GM23338 (cell line): ENCODE data around the gene PMEL. TPM values are rescaled to one million over a fixed set of nuclear protein-coding genes. Genes with fewer than 3 reads are reported as not detected.

Source experiments
- ATAC-seq: fragments of 200-7000 bp; cut with Tn5 transposase; 3 replicates; pipeline ENCODE4 v1.9.1; 2020
- DNase-seq: peaks from one replicate; pipeline ENCODE4 v3.0.0-alpha.2; 2015; ENCODE audit warnings: low spot score
- H2AFZ ChIP-seq: fragments of 200-600 bp; sonication (generic); 2 replicates; pipeline ENCODE4 v1.8.0; 2016; ENCODE audit warnings: antibody characterized with exemption, mild to moderate bottlenecking, moderate library complexity
- H3F3A ChIP-seq: fragments of 200-600 bp; sonication (generic); replicated peaks from 2 replicates; pipeline ENCODE4 v1.8.0; 2017; ENCODE audit warnings: antibody characterized with exemption, mixed run types, low read depth
- H3K27ac ChIP-seq: fragments of 200-600 bp; sonication (generic); 2 replicates; pipeline ENCODE4 v1.6.1; 2016; ENCODE audit warnings: low read depth
- H3K27me3 ChIP-seq: fragments of 200-600 bp; sonication (generic); 2 replicates; pipeline ENCODE4 v1.8.0; 2016; ENCODE audit warnings: mild to moderate bottlenecking, mixed run types, moderate library complexity; ENCODE audit not compliant: insufficient read depth
- H3K36me3 ChIP-seq: fragments of 200-600 bp; sonication (generic); 2 replicates; pipeline ENCODE4 v1.8.0; 2016; ENCODE audit warnings: mild to moderate bottlenecking; ENCODE audit not compliant: insufficient read depth
- H3K4me1 ChIP-seq: fragments of 200-600 bp; sonication (generic); 2 replicates; pipeline ENCODE4 v1.8.0; 2016; ENCODE audit warnings: mild to moderate bottlenecking, moderate library complexity; ENCODE audit not compliant: insufficient read depth
- H3K4me2 ChIP-seq: fragments of 200-600 bp; sonication (generic); 2 replicates; pipeline ENCODE4 v1.7.1; 2017; ENCODE audit warnings: mixed run types
- H3K4me3 ChIP-seq: fragments of 200-600 bp; sonication (generic); 2 replicates; pipeline ENCODE4 v1.6.1; 2016; ENCODE audit warnings: mixed run types
- H3K79me2 ChIP-seq: fragments of 200-600 bp; sonication (generic); replicated peaks from 2 replicates; pipeline ENCODE4 v1.8.0; 2017; ENCODE audit warnings: mild to moderate bottlenecking; ENCODE audit not compliant: insufficient read depth
- H3K9me2 ChIP-seq: fragments of 200-600 bp; sonication (generic); 2 replicates; pipeline ENCODE4 v1.8.0; 2017; ENCODE audit not compliant: insufficient read depth
- H4K20me1 ChIP-seq: fragments of 200-600 bp; sonication (generic); replicated peaks from 2 replicates; pipeline ENCODE4 v1.8.0; 2017; ENCODE audit warnings: mild to moderate bottlenecking; ENCODE audit not compliant: insufficient read depth
- H3K27ac Mint-ChIP-seq: 2 replicates; pipeline ENCODE4 v1.8.0; 2020; ENCODE audit warnings: inconsistent platforms, mild to moderate bottlenecking, moderate library complexity, mixed read lengths
- H3K27me3 Mint-ChIP-seq: 3 replicates; pipeline ENCODE4 v1.8.0; 2022; ENCODE audit warnings: low read depth, mild to moderate bottlenecking, moderate library complexity, mixed read lengths, inconsistent platforms; ENCODE audit not compliant: insufficient read depth, poor library complexity
- H3K36me3 Mint-ChIP-seq: 3 replicates; pipeline ENCODE4 v1.8.0; 2021; ENCODE audit warnings: low read depth, mild to moderate bottlenecking, inconsistent platforms, moderate library complexity, mixed read lengths
- H3K4me1 Mint-ChIP-seq: 3 replicates; pipeline ENCODE4 v1.8.0; 2020; ENCODE audit warnings: mild to moderate bottlenecking, inconsistent platforms, mixed read lengths
- H3K4me3 Mint-ChIP-seq: 3 replicates; pipeline ENCODE4 v1.8.0; 2021; ENCODE audit warnings: moderate library complexity, mild to moderate bottlenecking, inconsistent platforms, mixed read lengths
- H3K9me3 Mint-ChIP-seq: 3 replicates; pipeline ENCODE4 v1.8.0; 2020; ENCODE audit warnings: moderate library complexity, mild to moderate bottlenecking, inconsistent platforms, mixed read lengths
- CREB1 ChIP-seq: fragments of 250-450 bp; sonication (Bioruptor Pico); IDR thresholded peaks from 2 replicates; pipeline ENCODE4 v1.5.0; 2020; ENCODE audit warnings: low read depth, mild to moderate bottlenecking, moderate library complexity
- CTCF ChIP-seq, 2 experiments: fragments of 200-600 bp in 1 of 2; sonication (generic) in 1 of 2; conservative IDR thresholded peaks; 2 replicates each; pipeline versions ENCODE4 v1.5.1 to v1.6.1; 2016 to 2017; ENCODE audit warnings: antibody characterized with exemption in 2 of 2, low read depth in 2 of 2, mild to moderate bottlenecking in 2 of 2, moderate library complexity in 1 of 2
- EZH2phosphoT487 ChIP-seq: fragments of 200-600 bp; sonication (generic); IDR thresholded peaks from one replicate; pipeline ENCODE4 v1.8.1; 2018; ENCODE audit warnings: antibody characterized with exemption; ENCODE audit not compliant: unreplicated experiment
- NANOG ChIP-seq: IDR thresholded peaks from 2 replicates; pipeline ENCODE4 v1.6.1; 2016; ENCODE audit warnings: antibody characterized with exemption, borderline replicate concordance
- STAT1 ChIP-seq: IDR thresholded peaks from one replicate; pipeline ENCODE4 v1.6.1; 2016; ENCODE audit warnings: antibody characterized with exemption; ENCODE audit not compliant: unreplicated experiment
- polyA plus RNA-seq: library from polyadenylated mRNA; unstranded; fragments of >200 nt; fragmentation: Nextera tagmentation; extraction: Ambion mirVana; gene quantifications from 2 replicates; pipeline ENCODE4 v1.2.1, GENCODE V29; 2016
- total RNA-seq: library from RNA; depleted of rRNA; stranded (reverse); fragments of >200 nt; shearing (Covaris generic); gene quantifications from 2 replicates; pipeline ENCODE4 v1.2.3, GENCODE V29; 2014
- TF ChIP-seq, protein P1 (sequence below): fragments of 250-450 bp; sonication (Bioruptor Pico); IDR thresholded peaks from 2 replicates; pipeline ENCODE4 v1.5.0; 2020; ENCODE audit warnings: mild to moderate bottlenecking, moderate library complexity
- TF ChIP-seq, protein P2 (sequence below): IDR thresholded peaks from 2 replicates; pipeline ENCODE4 v1.6.1; 2016; ENCODE audit warnings: antibody characterized with exemption

Gene PMEL
- total and polyA plus RNA-seq, 2 experiments from 2014 or later: 68.1 to 108 TPM

DNA sequence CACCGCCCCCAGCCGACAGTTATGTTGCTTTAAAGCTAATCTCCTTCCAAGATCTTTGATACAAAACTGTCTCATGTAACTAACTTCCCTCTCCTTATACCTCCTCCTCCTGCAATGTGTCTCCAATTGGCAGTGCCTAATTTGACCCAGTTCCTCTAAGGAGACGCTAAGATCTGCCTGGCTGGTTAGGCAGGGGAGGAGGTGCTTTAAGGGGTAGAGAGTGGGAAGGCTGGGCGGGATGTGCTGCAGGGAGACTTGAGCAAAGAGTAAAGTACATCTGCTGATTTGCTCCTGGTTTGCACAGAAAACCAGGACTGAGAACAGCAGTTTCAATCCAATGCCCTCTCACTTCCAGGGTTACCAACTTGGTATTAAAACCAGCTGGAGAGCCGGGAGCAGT lies 47.6 kb upstream of the PMEL start (continued):
- TF ChIP-seq, protein P1, sequence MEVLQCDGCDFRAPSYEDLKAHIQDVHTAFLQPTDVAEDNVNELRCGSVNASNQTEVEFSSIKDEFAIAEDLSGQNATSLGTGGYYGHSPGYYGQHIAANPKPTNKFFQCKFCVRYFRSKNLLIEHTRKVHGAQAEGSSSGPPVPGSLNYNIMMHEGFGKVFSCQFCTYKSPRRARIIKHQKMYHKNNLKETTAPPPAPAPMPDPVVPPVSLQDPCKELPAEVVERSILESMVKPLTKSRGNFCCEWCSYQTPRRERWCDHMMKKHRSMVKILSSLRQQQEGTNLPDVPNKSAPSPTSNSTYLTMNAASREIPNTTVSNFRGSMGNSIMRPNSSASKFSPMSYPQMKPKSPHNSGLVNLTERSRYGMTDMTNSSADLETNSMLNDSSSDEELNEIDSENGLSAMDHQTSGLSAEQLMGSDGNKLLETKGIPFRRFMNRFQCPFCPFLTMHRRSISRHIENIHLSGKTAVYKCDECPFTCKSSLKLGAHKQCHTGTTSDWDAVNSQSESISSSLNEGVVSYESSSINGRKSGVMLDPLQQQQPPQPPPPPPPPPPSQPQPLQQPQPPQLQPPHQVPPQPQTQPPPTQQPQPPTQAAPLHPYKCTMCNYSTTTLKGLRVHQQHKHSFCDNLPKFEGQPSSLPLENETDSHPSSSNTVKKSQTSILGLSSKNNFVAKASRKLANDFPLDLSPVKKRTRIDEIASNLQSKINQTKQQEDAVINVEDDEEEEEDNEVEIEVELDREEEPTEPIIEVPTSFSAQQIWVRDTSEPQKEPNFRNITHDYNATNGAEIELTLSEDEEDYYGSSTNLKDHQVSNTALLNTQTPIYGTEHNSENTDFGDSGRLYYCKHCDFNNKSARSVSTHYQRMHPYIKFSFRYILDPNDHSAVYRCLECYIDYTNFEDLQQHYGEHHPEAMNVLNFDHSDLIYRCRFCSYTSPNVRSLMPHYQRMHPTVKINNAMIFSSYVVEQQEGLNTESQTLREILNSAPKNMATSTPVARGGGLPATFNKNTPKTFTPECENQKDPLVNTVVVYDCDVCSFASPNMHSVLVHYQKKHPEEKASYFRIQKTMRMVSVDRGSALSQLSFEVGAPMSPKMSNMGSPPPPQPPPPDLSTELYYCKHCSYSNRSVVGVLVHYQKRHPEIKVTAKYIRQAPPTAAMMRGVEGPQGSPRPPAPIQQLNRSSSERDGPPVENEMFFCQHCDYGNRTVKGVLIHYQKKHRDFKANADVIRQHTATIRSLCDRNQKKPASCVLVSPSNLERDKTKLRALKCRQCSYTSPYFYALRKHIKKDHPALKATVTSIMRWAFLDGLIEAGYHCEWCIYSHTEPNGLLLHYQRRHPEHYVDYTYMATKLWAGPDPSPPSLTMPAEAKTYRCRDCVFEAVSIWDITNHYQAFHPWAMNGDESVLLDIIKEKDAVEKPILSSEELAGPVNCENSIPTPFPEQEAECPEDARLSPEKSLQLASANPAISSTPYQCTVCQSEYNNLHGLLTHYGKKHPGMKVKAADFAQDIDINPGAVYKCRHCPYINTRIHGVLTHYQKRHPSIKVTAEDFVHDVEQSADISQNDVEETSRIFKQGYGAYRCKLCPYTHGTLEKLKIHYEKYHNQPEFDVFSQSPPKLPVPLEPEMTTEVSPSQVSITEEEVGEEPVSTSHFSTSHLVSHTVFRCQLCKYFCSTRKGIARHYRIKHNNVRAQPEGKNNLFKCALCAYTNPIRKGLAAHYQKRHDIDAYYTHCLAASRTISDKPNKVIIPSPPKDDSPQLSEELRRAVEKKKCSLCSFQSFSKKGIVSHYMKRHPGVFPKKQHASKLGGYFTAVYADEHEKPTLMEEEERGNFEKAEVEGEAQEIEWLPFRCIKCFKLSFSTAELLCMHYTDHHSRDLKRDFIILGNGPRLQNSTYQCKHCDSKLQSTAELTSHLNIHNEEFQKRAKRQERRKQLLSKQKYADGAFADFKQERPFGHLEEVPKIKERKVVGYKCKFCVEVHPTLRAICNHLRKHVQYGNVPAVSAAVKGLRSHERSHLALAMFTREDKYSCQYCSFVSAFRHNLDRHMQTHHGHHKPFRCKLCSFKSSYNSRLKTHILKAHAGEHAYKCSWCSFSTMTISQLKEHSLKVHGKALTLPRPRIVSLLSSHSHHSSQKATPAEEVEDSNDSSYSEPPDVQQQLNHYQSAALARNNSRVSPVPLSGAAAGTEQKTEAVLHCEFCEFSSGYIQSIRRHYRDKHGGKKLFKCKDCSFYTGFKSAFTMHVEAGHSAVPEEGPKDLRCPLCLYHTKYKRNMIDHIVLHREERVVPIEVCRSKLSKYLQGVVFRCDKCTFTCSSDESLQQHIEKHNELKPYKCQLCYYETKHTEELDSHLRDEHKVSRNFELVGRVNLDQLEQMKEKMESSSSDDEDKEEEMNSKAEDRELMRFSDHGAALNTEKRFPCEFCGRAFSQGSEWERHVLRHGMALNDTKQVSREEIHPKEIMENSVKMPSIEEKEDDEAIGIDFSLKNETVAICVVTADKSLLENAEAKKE (CRISPR knock-in tag): no peak
- no peak for TF ChIP-seq CTCF (conservative IDR thresholded peaks at IDR 0.05; ENCODE audit: low read depth in 2 of 2)
- no peak for TF ChIP-seq EZH2phosphoT487

DNA sequence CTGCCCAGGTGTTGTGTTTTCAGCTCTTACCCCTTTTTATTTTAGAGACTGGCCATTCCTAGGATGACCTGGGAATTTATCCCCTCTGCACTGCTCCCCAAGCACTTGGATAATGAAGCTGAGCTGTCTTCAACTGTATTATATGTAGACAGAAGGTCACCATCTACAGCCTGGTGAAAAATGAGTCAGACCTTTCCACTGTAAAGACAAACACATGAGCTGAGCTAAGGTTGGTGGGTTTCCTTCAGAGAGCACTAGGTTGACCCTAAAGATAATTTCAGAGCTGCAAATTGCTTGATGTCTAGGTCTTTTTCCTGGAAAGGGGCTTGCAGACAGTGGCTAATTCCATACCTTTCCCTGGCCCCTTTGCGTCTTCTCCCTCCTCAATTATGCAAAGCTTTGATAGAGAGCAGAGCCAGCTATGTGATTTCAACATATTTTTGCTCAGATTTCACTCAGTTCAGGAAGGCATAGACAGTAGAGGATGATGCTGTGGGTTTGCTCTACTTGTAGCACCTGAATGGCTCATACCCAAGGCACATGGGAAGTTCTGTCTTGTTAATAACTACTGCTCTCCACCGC lies 45.8 kb upstream of the PMEL start:
- ATAC-seq (no peak), DNase-seq (no peak)
- peaks cover 5% of the 10 kb centered on the region; the same call in 1 of the 3 replicates for H3K36me3 Mint-ChIP-seq
- H4K20me1 ChIP-seq: no peaks in the 10 kb centered on the region
- peaks cover 9% of the 10 kb centered on the region for H3K4me1 Mint-ChIP-seq
- H3K9me3 Mint-ChIP-seq: no peaks in the 10 kb centered on the region
- H3F3A ChIP-seq: 0 out of 2 replicates have a peak, but pooled peaks cover 7% of the 10 kb centered on the region
- no peaks in the 10 kb centered on the region for H3K27me3 ChIP-seq
- no peak overlapping the region for H2AFZ ChIP-seq
- H3K79me2 ChIP-seq: no peaks in the 10 kb centered on the region
- H3K4me1 ChIP-seq: peaks cover 5% of the 10 kb centered on the region
- H3K27me3 Mint-ChIP-seq: peaks cover 14% of the 10 kb centered on the region
- H3K27ac Mint-ChIP-seq: no peak overlapping the region
- no peak overlapping the region for H3K4me3 ChIP-seq
- no peak overlapping the region for H3K4me3 Mint-ChIP-seq
- H3K9me2 ChIP-seq: no peaks in the 10 kb centered on the region
- H3K27ac ChIP-seq: no peak overlapping the region
- no peak overlapping the region for H3K4me2 ChIP-seq
- no peaks in the 10 kb centered on the region for H3K36me3 ChIP-seq
- no peak for TF ChIP-seq STAT1
- no peak for TF ChIP-seq NANOG
- no peak for TF ChIP-seq EZH2phosphoT487
- no peak for TF ChIP-seq CREB1 (CRISPR knock-in tag)
- TF ChIP-seq, protein P2, sequence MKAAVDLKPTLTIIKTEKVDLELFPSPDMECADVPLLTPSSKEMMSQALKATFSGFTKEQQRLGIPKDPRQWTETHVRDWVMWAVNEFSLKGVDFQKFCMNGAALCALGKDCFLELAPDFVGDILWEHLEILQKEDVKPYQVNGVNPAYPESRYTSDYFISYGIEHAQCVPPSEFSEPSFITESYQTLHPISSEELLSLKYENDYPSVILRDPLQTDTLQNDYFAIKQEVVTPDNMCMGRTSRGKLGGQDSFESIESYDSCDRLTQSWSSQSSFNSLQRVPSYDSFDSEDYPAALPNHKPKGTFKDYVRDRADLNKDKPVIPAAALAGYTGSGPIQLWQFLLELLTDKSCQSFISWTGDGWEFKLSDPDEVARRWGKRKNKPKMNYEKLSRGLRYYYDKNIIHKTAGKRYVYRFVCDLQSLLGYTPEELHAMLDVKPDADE: no peak
